ENCODE data around the gene MOSMO.

Gene MOSMO

DNA sequence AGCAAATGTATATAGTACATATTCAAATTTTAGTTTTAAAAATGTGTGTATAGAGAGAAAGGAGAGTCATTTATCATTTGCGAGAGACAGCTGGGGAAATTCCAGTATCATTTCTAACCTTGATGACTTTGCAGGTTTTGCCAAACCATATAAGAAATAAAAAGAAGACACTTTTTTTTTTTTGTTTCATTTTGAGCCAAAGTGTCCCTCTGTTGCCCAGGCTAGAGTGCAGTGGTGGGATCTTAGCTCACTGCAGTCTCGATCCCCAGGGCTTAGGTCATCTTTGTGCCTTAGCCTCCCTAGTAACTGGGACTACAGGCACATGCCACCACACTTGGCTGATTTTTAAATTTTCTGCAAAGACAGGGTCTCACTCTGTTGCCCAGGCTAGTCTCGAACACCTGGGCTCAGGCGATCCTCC lies 46.0 kb downstream of the MOSMO start:
- DNase-seq: no peak

DNA sequence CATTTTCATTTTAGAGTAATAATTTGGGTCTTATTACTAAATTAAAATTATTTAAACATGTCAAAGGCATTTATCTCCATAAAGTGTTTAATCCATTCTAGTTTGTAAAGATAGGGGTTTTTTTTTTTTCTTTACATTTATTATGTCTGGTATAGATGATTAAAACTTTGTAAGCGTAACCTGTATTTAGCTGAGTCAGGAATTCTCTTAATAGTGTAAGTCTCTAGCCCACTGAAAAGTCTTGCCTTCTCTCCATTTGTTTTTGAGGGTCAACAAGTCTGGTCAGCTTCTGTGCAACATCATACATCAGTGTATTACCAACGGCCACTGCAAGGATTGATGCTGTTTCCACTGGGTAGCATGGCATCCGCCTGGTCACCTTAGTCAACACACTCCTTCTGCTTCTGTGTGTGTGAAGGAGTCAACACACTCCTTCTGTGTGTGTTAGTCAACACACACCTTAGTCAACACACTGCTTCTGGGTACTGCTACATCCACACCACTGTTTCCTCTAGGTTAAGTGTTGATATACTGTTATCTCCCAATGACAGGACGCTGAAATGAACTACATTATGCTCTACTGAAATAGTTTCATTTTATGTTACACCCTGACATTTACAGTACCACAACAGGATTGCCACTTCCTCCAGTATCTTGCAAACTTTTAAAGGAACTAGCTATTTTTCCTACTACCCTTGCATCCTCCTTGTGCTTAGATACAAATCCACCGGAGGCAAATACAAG lies 47.1 kb downstream of the MOSMO start:
- DNase-seq: no peak

DNA sequence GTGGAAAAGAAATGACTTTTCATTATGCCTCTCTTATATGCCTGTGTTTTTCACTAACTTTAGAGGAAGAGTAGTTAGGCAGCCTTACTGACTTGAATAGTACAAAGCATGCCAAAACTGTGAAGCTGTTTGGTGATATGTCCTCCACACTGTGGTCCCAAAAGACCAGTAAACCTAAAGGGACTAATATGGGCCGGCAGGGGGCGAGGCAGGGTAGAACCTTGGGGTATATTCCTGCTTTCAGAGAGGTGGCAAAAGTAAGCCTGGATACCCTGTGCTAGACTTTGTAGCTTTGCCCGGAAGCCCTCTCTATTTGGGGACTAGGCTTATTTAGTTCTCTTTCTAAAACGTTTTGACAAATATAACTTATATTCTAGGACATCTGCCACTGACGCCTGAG lies 48.0 kb downstream of the MOSMO start:
- DNase-seq: no peak

DNA sequence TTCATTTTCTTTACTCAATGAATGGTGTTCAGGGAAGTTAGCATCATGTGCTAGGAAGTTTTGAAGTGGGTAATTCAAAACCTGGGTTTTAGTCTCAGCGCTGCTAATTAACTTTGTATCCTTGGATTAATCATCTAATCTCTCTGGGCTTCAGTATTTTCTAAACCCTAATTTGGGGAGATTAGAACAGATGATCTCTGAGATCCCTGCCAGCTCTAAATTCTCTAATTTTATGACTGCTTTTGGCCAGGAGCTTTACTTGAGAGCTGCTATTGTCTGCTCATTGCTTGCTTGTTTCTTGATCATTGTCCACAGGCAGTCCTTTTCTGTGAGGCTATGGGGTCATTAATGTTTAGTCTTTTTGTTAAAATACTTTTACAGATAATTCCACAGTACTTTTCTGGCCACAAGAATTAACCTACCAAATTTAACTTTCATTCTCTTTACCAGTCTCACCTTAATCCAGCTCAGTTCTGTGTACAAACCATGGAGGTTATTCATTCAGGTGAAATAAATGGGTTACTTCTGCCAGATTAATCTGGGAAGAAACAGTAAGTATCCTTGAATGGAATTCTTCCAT lies 56.1 kb downstream of the MOSMO start:
- DNase-seq: no peak

DNA sequence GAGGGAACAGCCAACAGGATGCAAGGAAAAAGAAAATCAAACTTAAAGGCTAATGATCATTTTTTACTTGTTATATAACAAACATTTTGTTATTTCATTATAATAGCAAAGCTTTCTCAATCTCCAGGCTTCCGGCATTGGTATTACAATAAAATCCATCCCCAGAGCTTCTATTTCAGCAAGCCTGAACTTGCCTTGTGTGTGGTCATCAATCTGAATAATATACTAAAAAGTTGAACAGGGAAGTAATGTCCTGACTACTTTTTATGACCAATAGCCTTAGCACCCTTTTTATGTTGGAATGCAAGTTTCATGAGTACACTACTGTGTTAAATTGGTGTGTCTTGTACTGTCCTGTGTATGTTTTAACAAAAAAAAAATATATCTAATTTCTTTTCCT lies 57.3 kb downstream of the MOSMO start:
- no peak for DNase-seq

DNA sequence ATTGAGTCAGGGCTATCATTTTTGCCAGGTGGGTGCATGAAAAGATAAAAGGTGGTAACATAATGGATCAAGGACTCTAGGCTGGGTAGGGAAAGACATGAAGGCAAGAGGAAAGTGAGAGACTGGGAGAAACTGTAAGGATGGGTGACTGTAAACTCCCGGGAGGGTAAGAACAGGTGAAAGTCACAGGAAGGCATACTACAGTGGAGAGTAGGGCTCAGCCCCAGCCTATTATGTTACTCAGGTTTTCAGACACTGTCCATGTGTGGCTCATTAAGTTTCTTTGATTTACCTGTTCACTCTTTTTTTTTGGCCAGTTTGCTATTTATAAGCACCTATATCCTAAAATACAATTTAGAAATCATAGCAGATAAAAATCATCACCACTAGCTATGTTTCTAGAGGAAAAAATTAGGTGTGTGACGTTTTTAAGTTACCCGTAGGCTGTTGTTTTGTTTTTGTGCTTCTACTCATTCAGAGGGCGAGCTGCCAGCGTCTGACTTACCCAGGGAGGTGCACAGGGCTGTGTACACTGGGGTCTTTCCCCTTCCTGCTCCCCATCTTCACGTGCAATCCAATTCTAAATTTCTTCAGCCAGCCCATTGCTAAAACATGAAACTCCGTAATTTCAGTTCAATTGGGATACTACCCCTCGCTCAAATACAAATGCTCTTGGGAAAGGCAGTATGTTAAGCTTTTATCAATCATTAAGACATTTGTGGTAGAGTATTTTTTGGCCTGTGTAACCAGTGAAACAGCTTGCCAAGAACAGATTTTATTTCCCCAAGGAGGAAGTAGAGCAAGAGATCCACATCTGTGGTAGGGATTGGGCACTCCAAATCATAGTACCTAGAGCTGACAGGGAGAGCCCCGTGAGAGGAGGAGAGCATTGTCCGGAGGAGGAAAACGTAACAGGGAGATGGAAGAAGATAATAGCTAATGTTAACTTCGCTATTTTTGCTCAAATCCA lies 62.7 kb downstream of the MOSMO start:
- DNase-seq: no peak

DNA sequence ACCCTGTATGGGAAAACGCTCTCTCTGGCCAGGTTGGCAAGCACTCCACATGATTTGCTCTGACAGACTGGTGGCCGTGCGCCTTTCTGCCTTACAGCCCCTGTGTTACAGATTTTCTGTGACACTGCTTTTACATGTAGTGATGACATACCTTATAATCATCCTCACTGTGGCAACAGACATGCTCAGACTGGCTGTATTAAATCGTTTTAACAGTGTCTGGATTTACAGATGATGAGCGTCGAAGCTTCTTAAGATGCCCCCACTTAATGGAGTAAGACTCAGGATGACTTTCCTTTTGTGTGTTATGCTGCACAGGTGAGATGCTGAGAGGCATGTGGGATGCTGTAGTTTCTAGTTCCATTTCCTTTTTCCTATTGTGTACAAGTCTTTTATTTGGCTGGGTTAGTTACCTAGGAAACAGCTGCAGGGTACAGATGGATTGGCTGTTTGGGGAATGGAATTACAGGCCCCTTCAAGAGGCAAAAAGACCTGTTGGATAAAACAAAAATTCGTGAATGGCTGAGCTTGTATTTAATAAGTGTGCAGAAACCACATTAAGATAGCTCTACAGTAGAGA lies 63.5 kb downstream of the MOSMO start:
- no peak for DNase-seq

DNA sequence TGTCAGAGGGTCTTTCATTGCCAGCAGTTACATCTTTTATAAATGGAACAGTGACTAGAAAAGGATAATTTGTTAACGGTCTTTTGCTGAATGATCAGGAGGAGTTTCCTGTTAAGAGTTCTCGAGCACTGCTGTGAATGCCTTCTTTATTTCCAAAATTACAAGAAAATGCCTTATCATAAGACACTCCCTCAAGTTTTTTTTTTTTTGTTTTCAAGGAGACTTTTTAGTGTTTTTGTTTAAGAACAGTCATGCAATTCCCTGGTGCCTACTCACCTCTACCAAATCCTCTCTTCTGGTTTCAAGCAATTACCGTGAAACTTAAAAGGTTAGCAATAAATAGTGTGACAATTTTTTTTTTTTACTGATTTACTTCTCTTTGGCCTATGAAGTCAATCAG lies 65.4 kb downstream of the MOSMO start:
- DNase-seq: no peak

DNA sequence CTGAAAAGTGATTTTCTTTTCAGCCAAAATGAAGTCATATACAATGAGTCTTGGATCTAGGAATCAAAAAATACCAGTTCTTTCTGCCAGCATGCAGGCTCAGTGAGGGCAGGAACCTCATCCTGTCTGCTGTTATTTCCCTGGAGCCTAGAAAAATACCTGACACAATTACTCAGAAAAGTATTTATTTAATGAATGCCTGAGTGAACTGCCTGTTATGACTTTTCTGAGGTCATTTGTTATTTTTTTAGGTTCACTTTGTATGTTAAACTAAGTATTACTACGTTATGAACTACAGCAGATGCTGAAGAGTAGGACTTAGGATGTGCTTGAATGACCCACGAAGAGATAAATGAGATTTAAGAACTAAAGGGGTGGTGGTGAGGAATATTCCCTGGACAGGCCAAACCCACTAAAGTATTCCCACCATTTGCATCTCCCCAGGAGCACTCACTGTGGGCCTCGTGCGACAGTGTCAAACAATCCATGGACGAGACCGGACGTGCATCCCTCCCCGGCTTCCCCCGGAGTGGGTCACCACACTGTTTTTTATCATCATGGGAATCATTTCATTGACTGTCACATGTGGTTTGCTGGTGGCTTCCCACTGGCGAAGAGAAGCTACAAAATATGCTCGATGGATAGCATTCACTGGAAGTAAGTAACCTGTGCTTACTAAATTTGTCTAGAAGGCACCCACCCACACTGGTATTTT lies 67.3 kb downstream of the MOSMO start:
- peak; percentile 58 for DNase-seq

DNA sequence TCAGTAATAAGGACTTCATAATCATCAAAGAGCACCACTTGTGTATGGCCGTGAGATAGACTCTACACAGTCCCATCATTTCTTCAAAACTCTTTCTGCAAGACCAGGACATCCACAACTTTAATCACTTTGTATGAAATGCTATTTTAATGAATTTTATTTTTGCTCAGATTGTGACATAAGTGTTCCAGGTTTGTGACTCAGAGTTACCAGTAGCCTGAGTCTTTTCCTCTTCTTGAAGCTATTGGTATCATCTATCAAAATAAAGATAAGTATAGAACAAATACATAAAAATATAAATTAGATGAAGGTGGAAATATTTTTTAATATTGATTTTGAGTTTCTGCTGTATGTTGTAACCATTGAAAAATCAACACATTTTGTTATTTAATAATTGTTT lies 67.9 kb downstream of the MOSMO start:
- DNase-seq: no peak

DNA sequence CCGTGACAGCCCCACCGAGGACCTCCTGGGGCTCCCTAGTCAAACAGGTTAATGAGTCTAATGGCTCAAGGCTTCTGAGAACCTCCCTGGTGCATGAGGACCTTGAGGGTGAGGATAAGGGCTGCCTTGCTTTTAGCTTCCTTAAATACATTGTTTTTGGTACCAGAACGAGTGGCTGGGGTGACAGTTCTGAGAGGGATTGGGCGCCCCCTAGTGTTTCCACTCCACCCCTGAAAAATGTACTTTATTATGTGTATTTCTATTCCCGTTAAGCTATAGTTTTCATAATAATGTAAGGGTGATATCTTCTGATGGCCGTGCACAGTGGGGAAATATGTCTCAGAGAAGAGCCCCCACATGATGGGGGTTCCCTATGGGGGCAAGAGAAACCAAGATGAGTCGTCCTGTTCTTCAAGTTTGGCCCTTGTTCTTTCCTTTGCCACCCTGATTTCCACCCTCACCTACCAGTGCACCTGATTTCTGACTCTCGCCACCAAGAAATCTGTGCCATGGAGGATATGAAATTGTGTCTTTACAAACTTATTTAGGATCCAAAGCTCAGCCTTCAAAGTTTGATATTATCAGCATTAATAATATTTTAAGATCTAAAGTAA lies 69.9 kb downstream of the MOSMO start:
- no peak for DNase-seq

DNA sequence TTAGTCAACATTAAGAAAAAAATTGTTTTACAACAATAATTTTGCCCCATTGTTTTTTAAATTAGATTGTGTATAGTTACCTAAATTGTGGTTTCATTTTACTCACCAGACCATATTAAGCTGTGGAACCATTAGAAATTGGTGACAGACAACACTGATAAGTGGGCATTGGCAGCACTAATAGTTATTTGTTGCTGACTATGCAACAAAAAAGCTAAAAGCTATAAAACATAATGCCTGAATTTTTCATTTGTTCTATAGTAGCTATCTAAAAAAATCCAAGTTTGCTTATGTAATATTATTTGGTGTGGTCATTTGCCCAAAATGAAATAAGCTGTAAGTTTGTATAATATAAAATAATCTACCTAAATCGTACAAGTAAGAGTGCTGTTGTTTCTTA lies 70.7 kb downstream of the MOSMO start:
- DNase-seq: no peak

DNA sequence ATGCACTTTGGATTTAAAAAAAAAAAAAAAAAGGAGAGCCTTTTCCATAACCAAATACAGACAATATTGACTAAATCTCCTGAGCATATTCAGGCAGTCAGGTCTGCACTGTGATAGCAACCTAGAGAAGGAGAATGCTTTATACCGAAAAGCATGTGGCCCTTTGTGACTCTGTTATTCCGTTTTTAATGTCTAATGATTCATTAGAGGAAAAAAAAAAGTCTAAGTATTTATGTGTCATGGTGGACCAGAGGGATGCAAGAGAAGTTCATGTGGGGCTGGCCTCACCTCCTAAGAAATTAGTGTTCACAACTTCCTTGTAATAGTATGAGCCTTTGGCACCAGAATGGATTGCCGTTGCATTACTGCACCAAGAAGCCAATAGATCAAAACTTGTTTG lies 73.1 kb downstream of the MOSMO start:
- DNase-seq: no peak

DNA sequence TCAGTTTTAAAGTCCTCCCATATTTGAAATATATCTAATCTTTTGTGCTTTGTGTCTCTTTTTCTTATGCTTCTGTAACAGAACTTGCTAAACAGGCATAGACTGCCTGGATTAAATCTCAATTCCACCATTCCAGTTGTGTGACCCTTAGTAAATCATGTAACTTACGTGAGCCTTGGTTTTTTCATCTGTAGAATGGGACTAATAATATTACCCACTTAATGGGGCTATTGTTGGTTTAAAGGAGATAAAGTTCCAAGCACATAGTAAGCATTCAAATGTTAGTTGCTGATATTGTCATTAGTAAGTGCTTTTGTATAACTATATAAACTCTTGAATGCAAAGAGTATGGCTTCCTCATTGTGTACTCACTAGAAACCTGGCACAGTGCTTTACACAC lies 78.5 kb downstream of the MOSMO start:
- DNase-seq: no peak

DNA sequence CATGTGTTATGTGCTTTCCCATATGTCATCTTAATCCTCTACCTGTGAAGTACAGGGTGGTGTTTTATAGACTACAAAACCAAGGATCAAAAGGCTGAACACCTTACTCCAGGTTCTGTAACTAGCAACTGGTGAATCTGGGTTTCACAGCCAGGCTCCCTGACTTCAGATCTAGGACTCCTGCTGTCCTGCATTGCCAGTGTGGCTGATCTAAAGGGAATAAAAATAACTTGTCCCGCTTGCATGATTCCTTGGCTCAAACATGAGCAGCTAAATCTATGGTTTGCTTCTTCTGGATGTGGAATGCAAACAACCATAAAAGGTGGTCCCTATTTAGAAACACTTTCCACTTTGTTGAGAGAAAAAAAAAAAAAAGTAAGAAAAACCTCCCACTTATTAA lies 80.7 kb downstream of the MOSMO start:
- DNase-seq: no peak

DNA sequence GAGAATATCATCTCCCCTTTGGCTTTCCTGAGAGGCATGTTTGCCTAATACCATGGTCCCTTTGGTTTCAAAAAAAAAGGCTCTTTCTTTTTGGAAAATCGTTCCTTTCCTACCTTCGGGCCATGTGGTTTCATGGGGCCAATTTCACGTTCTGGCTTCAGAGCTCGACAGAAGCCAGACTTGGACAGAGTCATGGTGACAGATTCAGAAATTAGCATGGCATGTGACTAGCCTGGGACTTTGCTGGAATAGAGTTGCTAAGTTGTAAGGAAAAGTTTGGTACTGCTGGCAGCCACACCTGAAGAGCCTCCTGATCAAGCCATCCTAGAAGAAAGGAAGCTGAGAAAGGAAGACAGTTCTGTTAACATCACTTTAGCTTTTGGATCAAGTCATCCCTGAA lies 82.0 kb downstream of the MOSMO start:
- no peak for DNase-seq

DNA sequence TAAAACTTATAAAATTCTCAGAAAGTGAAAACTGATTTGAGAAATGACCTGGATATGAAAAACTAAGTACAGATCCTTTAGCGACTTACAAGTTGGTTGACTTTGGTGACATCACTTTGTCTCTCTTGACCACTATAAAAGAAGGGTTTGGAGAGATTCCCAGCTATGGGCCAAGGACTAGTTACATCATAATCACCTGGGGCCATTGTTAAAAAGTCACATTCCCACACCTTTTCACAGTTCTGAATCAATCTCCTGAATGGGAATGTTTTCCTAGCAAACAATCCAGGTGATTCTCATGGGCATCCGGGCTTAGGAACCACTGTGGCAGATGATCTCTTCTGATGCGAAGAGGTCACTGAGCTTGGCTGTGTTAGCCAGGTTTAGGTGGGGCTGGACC lies 83.8 kb downstream of the MOSMO start:
- DNase-seq: no peak

DNA sequence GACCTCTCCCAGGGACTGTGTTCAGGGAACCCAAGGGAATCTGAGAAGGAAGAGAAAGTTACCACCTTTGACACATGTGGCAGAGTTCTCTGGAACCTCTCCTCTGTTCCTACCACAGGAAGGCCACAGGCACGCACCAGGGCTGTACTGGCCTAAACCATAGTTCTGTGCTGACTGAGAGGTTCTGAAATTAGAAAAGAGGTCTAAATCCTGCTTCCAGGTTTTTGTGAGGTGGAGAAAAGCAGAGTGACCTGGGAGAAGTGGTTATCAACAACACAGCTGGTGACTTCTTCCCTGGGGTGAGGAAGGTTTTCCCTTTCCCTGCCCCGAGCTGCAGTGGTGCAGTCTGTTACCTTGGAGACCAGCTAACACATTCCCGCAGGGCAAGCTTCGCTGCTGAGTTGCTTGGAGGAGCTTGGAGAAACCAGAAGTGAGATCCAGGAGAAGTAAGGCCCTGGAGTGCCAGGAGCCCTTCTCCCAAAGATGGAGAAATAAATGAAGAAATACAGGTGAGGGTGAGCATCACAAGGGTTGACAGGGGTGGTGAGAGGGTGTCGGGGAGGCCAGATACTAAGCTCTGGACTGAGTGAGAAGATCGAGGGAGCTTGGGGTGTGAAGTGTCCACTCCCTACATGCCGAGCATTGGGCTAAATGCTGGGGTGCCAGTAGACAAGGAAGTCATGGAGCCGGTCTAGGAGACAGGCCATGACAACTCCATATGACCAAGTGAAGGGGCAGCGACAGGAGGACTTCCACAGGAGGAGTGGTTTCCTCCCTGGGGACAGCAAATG lies 84.4 kb downstream of the MOSMO start, which contains the start of gene VWA3A:
Gene VWA3A, plus strand, starts transcription at position 399 of the 791 bp plus-strand sequence. Its CDS starts 97 bp downstream, at position 496.
- DNase-seq: peak; percentile 55

DNA sequence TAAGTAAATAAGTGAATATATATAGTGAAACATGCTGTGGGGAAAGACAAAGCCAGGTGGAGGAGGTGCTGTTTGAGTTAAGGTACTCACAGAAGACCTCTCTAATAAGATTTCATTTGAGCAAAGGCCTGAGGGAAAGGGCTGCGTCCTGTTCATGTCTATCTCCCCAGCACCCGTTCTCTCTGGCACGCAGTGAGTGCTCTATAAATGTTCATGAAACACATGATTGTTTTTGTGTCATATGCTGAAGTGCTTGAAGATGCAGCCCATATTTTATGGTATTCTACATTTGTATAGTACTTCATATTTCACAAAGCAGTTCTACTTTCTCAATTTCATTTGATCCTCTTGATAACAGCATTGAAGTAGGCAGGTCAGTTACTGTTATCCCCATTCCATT lies 85.4 kb downstream of the MOSMO start:
- no peak for DNase-seq

DNA sequence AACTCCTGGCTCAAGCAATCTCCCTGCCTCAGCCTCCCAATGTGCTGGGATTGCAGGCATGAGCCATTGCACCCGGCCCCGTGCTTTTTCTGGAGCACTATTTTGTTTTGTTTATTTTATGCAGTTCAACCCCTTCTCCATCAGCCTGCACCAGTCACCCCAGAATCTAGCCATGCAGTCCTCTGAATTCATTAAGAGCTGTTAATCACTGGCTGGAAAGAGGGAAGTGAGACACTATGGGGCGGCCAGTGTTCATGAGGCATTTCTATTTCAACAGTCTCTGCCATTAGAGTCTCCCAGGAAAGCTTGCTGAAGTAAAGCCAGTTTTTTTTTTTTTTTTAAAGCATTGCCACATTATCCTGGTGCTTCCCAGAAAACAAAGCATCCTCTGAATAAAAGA lies 86.1 kb downstream of the MOSMO start:
- DNase-seq: no peak
